Type B pancreatic cell (in vitro differentiated cells): ENCODE results near the gene SLC7A10. TPM values are rescaled to one million over a fixed set of nuclear protein-coding genes. Genes with fewer than 3 reads are reported as not detected.

ENCODE experiments used
- DNase-seq: peaks from one replicate; pipeline ENCODE4 v3.0.0; 2021; ENCODE audit warnings: mixed read lengths; ENCODE audit not compliant: unreplicated experiment; ENCODE audit errors: extremely low spot score
- H3K27ac Mint-ChIP-seq: 2 replicates; pipeline ENCODE4 v1.8.0; 2021; ENCODE audit warnings: mild to moderate bottlenecking, mixed read lengths
- H3K27me3 Mint-ChIP-seq: 2 replicates; pipeline ENCODE4 v1.8.0; 2021; ENCODE audit warnings: mixed read lengths
- H3K36me3 Mint-ChIP-seq: 2 replicates; pipeline ENCODE4 v1.8.0; 2021; ENCODE audit warnings: mixed read lengths
- H3K4me1 Mint-ChIP-seq: one replicate; pipeline ENCODE4 v1.8.0; 2021; ENCODE audit warnings: mixed read lengths; ENCODE audit not compliant: unreplicated experiment
- H3K4me3 Mint-ChIP-seq: 2 replicates; pipeline ENCODE4 v1.8.0; 2021; ENCODE audit warnings: mild to moderate bottlenecking, mixed read lengths
- H3K9me3 Mint-ChIP-seq: 2 replicates; pipeline ENCODE4 v1.8.0; 2021; ENCODE audit warnings: mixed read lengths
- CTCF ChIP-seq: fragments of 200-600 bp; sonication (generic); conservative IDR thresholded peaks from 2 replicates; pipeline ENCODE4 v1.5.0; 2021; ENCODE audit warnings: antibody characterized with exemption, mild to moderate bottlenecking
- total RNA-seq: library from RNA; stranded (reverse); gene quantifications from 2 replicates; pipeline ENCODE4 v1.2.1, GENCODE V29; 2021; ENCODE audit warnings: low replicate concordance

The SLC7A10 gene
- total RNA-seq, 1 donor from 2014 or later = 0.68 TPM

DNA sequence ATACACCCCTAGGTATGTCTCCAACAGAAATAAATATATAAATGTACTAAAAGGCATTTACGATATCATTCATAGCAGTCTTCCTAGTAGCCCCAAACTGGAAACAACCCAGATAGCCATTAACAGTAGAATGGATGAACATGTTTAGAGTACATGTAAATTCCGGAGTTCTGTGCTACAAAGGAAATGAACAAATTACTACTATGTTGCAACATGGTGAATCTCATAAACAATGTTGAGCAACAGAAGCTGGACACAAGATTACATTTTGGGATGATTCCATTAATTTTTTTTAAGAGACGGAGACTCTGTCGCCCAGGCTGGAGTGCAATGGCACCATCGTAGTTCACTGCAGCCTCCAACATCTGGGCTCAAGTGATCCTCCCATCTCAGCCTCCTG is 5.9 kb upstream of the SLC7A10 start:
- Mint-ChIP-seq H3K9me3 (peaks cover 11% of the 10 kb centered on the region), H3K36me3 (peaks cover 6% of the 10 kb centered on the region), H3K27me3 (peaks cover 28% of the 10 kb centered on the region), H3K4me1 (no peaks in the 10 kb centered on the region), H3K4me3 (no peak overlapping the region), H3K27ac (no peak overlapping the region)
- DNase-seq = no peak
- no peak for TF ChIP-seq CTCF

DNA sequence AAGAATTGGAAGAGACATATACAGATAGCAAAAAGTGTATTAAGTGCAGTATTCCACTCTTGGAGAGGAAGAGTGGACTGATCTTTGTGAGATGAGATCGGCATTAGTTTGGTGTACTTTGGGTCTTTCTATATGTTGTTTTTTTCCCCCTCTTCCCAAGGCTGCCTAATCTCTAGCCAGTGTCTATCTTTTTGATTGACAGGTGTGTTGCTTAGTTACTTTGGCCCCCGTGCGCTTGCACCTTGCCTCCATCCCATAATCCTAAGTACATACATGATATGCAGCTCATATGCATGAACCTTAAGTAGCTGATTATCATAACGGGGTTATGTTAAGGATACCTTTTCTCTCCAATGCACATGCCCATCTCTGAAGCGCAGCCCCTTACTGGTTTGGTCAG is 4.3 kb upstream of the SLC7A10 start:
- H3K36me3 Mint-ChIP-seq = peaks cover 6% of the 10 kb centered on the region
- DNase-seq = no peak
- peaks cover 11% of the 10 kb centered on the region for H3K9me3 Mint-ChIP-seq
- no peak for TF ChIP-seq CTCF
- peaks cover 34% of the 10 kb centered on the region for H3K27me3 Mint-ChIP-seq
- H3K4me1 Mint-ChIP-seq = no peaks in the 10 kb centered on the region
- no peak overlapping the region for H3K4me3 Mint-ChIP-seq
- H3K27ac Mint-ChIP-seq = no peak overlapping the region

GRCh38 chr19:33227870-33228599 is 2.4 kb upstream of the SLC7A10 start:
- H3K9me3 Mint-ChIP-seq = peaks cover 11% of the 10 kb centered on the region
- H3K4me3 Mint-ChIP-seq = no peak overlapping the region
- TF ChIP-seq CTCF = no peak
- H3K4me1 Mint-ChIP-seq = no peaks in the 10 kb centered on the region
- H3K36me3 Mint-ChIP-seq = peaks cover 6% of the 10 kb centered on the region
- H3K27me3 Mint-ChIP-seq = peaks cover 52% of the 10 kb centered on the region
- H3K27ac Mint-ChIP-seq = no peak overlapping the region
- no peak for DNase-seq

DNA sequence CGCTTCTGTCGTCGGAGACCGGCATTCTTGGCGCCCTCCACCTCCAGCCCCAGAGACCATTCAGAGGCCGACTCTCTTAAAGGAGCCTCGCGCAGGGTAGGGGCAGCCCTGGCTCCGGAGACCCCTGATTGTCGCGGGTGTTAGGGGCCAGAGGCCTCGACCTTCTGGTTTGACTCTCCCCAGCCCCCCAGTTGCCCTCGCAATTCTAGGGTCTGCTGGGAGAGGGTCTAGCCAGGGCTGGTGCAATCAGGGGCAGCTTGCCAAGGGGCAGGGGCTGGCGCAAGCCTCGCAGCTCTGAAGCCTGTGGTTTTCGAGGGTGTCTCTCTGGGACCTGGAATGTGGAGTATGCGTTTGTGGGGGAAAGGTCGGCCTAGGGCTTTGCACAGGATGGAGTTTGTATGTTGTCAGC is 1.6 kb upstream of the SLC7A10 start:
- H3K4me3 Mint-ChIP-seq = peak overlapping the region; percentile 74
- no peak overlapping the region for H3K27ac Mint-ChIP-seq
- peaks cover 11% of the 10 kb centered on the region for H3K9me3 Mint-ChIP-seq
- H3K4me1 Mint-ChIP-seq = no peaks in the 10 kb centered on the region
- H3K36me3 Mint-ChIP-seq = peaks cover 6% of the 10 kb centered on the region
- H3K27me3 Mint-ChIP-seq = peaks cover 59% of the 10 kb centered on the region
- TF ChIP-seq CTCF = no peak
- no peak for DNase-seq

DNA sequence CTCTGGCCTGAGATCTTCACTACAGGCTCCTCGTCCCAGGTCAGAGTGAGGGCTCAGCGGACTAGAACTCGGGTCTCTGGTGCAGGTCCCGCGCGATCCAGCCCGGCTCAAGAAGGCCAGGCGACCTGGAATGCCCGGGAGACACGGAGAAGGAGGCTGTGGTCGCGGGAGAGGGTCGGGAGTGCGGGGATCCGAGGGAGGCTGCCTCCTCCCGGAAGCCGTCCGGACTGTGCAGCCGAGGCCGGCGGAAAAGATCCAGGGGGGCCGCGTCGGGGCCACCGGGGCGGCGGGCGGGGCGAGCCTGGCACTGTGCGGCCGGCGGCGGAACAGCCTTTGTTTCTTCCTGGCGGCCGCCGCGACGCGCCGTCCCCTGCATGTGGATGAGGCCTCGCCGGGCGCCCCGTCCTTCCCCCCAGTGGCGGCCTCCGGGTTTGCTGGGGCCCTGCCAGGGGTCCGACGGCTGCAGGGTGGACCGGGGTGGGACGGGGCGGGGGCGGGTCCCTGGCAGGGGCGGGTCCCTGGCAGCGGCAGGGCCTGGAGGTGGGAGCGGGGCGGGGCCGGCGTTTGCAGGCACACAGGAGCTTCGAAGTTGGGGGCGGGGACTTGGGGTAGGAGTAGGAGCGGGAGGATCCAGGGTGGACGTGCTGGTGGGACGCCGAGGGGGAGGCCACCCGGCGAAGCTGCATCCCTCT is 1.0 kb upstream of the SLC7A10 start:
- peak; percentile 43 for TF ChIP-seq CTCF
- Mint-ChIP-seq H3K9me3 (peaks cover 11% of the 10 kb centered on the region), H3K36me3 (peaks cover 6% of the 10 kb centered on the region), H3K4me1 (no peaks in the 10 kb centered on the region), H3K27ac (no peak overlapping the region), H3K27me3 (peaks cover 63% of the 10 kb centered on the region), H3K4me3 (peak overlapping the region; percentile 74)
- DNase-seq = no peak
